K562 (cell line): ENCODE results near the gene ATAD2B. TPM values are rescaled to one million over a fixed set of nuclear protein-coding genes. Genes with fewer than 3 reads are reported as not detected.

Source experiments
- C11orf30 ChIP-seq: fragments of 450-650 bp; IDR thresholded peaks from 2 replicates; pipeline ENCODE4 v1.6.1; 2016; ENCODE audit warnings: low read depth, mild to moderate bottlenecking
- CEBPG ChIP-seq, 3 experiments: fragments of 200-800 bp in 1 of 3; sonication (Bioruptor generic) in 1 of 3; sonication (generic) in 1 of 3; formaldehyde crosslinking in 1 of 3; IDR thresholded peaks in 2 of 3; conservative IDR thresholded peaks in 1 of 3; 2 replicates each; pipeline versions ENCODE4 v1.6.1 to v1.8.0; 2016 to 2022; ENCODE audit warnings: missing compliant biosample characterization in 2 of 3, missing genetic modification characterization in 2 of 3, mild to moderate bottlenecking in 1 of 3, missing genetic modification reagents in 1 of 3
- CREB3L1 ChIP-seq: fragments of 450-650 bp; IDR thresholded peaks from 2 replicates; pipeline ENCODE4 v1.6.1; 2014; ENCODE audit warnings: low read depth, mild to moderate bottlenecking, moderate library complexity, borderline replicate concordance
- DDX20 ChIP-seq: fragments of 450-650 bp; IDR thresholded peaks from 2 replicates; pipeline ENCODE4 v1.6.1; 2016; ENCODE audit warnings: missing genetic modification characterization, low read depth, mild to moderate bottlenecking, missing compliant biosample characterization, moderate library complexity
- DPF2 ChIP-seq: fragments of 450-650 bp; IDR thresholded peaks from 2 replicates; pipeline ENCODE4 v1.6.1; 2016
- EZH2 ChIP-seq: IDR thresholded peaks from 2 replicates; pipeline ENCODE4 v1.6.1; 2012; ENCODE audit warnings: low read depth, mild to moderate bottlenecking, inconsistent platforms, low read length, borderline replicate concordance
- LEF1 ChIP-seq: fragments of 450-650 bp; IDR thresholded peaks from 2 replicates; pipeline ENCODE4 v1.6.1; 2016; ENCODE audit warnings: mild to moderate bottlenecking
- MCM7 ChIP-seq, 2 experiments: fragments of 450-650 bp; IDR thresholded peaks; 2 replicates each; pipeline ENCODE4 v1.6.1; 2016 to 2018
- MYBL2 ChIP-seq, 2 experiments: fragments of 450-650 bp in 1 of 2; sonication (generic) in 1 of 2; formaldehyde crosslinking in 1 of 2; IDR thresholded peaks; 2 replicates each; pipeline versions ENCODE4 v1.6.1 to v1.8.1; 2017 to 2022; ENCODE audit warnings: borderline replicate concordance in 1 of 2, inconsistent platforms in 1 of 2, low read depth in 1 of 2, mild to moderate bottlenecking in 1 of 2, missing genetic modification reagents in 1 of 2, moderate library complexity in 1 of 2
- NR3C1 ChIP-seq: sonication (generic); formaldehyde crosslinking; IDR thresholded peaks from 2 replicates; pipeline ENCODE4 v1.8.1; 2022; ENCODE audit warnings: missing genetic modification reagents
- PHB ChIP-seq: fragments of 250-450 bp; sonication (Bioruptor Pico); IDR thresholded peaks from 2 replicates; pipeline ENCODE4 v1.5.0; 2021
- POLR2A ChIP-seq: fragments of 450-650 bp; conservative IDR thresholded peaks from 2 replicates; pipeline ENCODE4 v1.6.1; 2016
- PTRF ChIP-seq: fragments of 450-650 bp; IDR thresholded peaks from 2 replicates; pipeline ENCODE4 v1.6.1; 2016; ENCODE audit warnings: mild to moderate bottlenecking, missing genetic modification characterization, missing compliant biosample characterization
- RAD21 ChIP-seq, 2 experiments: fragments of 250-450 bp in 1 of 2; fragments of 450-650 bp in 1 of 2; sonication (Bioruptor Pico) in 1 of 2; formaldehyde crosslinking in 1 of 2; IDR thresholded peaks in 1 of 2; conservative IDR thresholded peaks in 1 of 2; 2 replicates each; pipeline versions ENCODE4 v1.4.0 to v1.8.0; 2020 to 2022; ENCODE audit warnings: mild to moderate bottlenecking in 2 of 2, moderate library complexity in 1 of 2
- RBBP5 ChIP-seq: fragments of 200-600 bp; sonication (generic); IDR thresholded peaks from 2 replicates; pipeline ENCODE4 v1.6.1; 2012; ENCODE audit warnings: borderline replicate concordance, mild to moderate bottlenecking, low read length, control low read depth, inconsistent platforms; ENCODE audit not compliant: insufficient read depth, poor library complexity, severe bottlenecking
- SMAD3 ChIP-seq: fragments of 450-650 bp; formaldehyde crosslinking; conservative IDR thresholded peaks from 2 replicates; pipeline ENCODE4 v1.4.0; 2020; ENCODE audit warnings: mild to moderate bottlenecking
- SMARCE1 ChIP-seq: fragments of 450-650 bp; IDR thresholded peaks from 2 replicates; pipeline ENCODE4 v1.7.1; 2016; ENCODE audit warnings: mild to moderate bottlenecking
- TAF15 ChIP-seq: fragments of 200-400 bp; formaldehyde crosslinking; IDR thresholded peaks from 2 replicates; pipeline ENCODE4 v1.6.1; 2017; ENCODE audit warnings: mild to moderate bottlenecking, low read depth, low read length, moderate library complexity
- TAF9B ChIP-seq: fragments of 450-650 bp; IDR thresholded peaks from 2 replicates; pipeline ENCODE4 v1.6.1; 2018; ENCODE audit warnings: mild to moderate bottlenecking; ENCODE audit not compliant: partially characterized antibody
- TAL1 ChIP-seq: fragments of 450-650 bp; IDR thresholded peaks from 2 replicates; pipeline ENCODE4 v1.6.1; 2016; ENCODE audit warnings: mild to moderate bottlenecking
- U2AF1 ChIP-seq: fragments of 200-400 bp; formaldehyde crosslinking; optimal IDR thresholded peaks from 2 replicates; pipeline ENCODE3; 2017; ENCODE audit warnings: mild to moderate bottlenecking, low read depth, low read length, moderate library complexity
- ZFPM2 ChIP-seq: fragments of 250-450 bp; sonication (Bioruptor Pico); IDR thresholded peaks from 2 replicates; pipeline ENCODE4 v1.5.1; 2022; ENCODE audit warnings: mild to moderate bottlenecking
- ZNF398 ChIP-seq: fragments of 250-450 bp; sonication (Bioruptor Pico); IDR thresholded peaks from 2 replicates; pipeline ENCODE4 v1.8.0; 2021; ENCODE audit warnings: moderate library complexity, mild to moderate bottlenecking, inconsistent platforms
- ZNF444 ChIP-seq: fragments of 250-450 bp; sonication (Bioruptor Pico); IDR thresholded peaks from 2 replicates; pipeline ENCODE4 v1.4.0; 2020; ENCODE audit warnings: mild to moderate bottlenecking, moderate library complexity
- ZNF644 ChIP-seq: fragments of 200-800 bp; sonication (Bioruptor generic); IDR thresholded peaks from 2 replicates; pipeline ENCODE4 v1.6.1; 2016; ENCODE audit warnings: low read depth, missing genetic modification characterization, missing compliant biosample characterization
- ZNF695 ChIP-seq: fragments of 450-650 bp; formaldehyde crosslinking; IDR thresholded peaks from 2 replicates; pipeline ENCODE4 v1.4.0; 2020; ENCODE audit warnings: mild to moderate bottlenecking, moderate library complexity
- polyA plus RNA-seq, 8 experiments: library from polyadenylated mRNA; depleted of rRNA in 4 of 8; stranded (reverse) in 5 of 8; unstranded in 3 of 8; fragments of >200 nt; fragmentation: Nextera tagmentation in 2 of 8; fragmentation: Illumina TruSeq in 1 of 8; extraction: Ambion mirVana in 2 of 8; extraction: Trizol in 1 of 8; gene quantifications; 2 replicates each; pipeline versions ENCODE4 v1.2.1 to v1.2.3, GENCODE V29; 2011 to 2014; ENCODE audit warnings: inconsistent platforms in 1 of 8, missing spikeins in 1 of 8
- total RNA-seq, 7 experiments: library from RNA; depleted of rRNA in 6 of 7; stranded (reverse); fragments of >200 nt in 6 of 7; fragmentation: Illumina TruSeq in 2 of 7; extraction: Trizol in 2 of 7; gene quantifications; 2 replicates each; pipeline versions ENCODE4 v1.2.1 to v1.2.3, GENCODE V29; 2011 to 2021; ENCODE audit warnings: low replicate concordance in 1 of 7
- TF ChIP-seq, protein P1 (sequence below): fragments of 450-650 bp; IDR thresholded peaks from one replicate; pipeline ENCODE4 v1.6.1; 2018; ENCODE audit warnings: mild to moderate bottlenecking, moderate library complexity; ENCODE audit not compliant: partially characterized antibody

The ATAD2B gene
- total and polyA plus RNA-seq, 9 of the 15 experiments (the other 6 are each of a cell fraction or from before 2014, with no cell fraction given) = 3.2 to 21.6 (median 11.4) TPM

GRCh38 chr2:23791030-23791429 lies 135.9 kb downstream of the ATAD2B start (continued):
- TF ChIP-seq TAF9B (peak; percentile 27), EZH2 (no peak), ZNF444 (no peak), U2AF1 (no peak), ZNF695 (CRISPR knock-in tag) (no peak), ZFPM2 (CRISPR knock-in tag) (no peak), SMARCE1 (peak; percentile 74), C11orf30 (peak; percentile 96), DDX20 (tag) (no peak), LEF1 (peak; percentile 44; the same call in 1 of the 2 replicates), ZNF398 (CRISPR knock-in tag) (no peak), PHB (CRISPR knock-in tag) (no peak), RBBP5 (peak; percentile 45), MCM7 (IDR thresholded peaks at IDR 0.05) (no peak), NR3C1 (CRISPR knock-in tag) (no peak), MYBL2 (IDR thresholded peaks at IDR 0.05; ENCODE audit: low read depth) (no peak), MYBL2 (CRISPR knock-in tag; IDR thresholded peaks at IDR 0.05; ENCODE audit: borderline replicate concordance) (no peak), DPF2 (peak; percentile 84), ZNF644 (tag) (no peak), POLR2A (no peak), CREB3L1 (no peak), RAD21 (CRISPR knock-in tag; conservative IDR thresholded peaks at IDR 0.05 in 1 of 2, IDR thresholded peaks at IDR 0.05 in 1 of 2) (no peak), SMAD3 (CRISPR knock-in tag) (no peak), TAL1 (peak; percentile 17; the same call in 1 of the 2 replicates), PTRF (tag) (no peak), TAF15 (no peak), CEBPG (CRISPR knock-in tag; IDR thresholded peaks at IDR 0.05) (no peak), CEBPG (tag; conservative IDR thresholded peaks at IDR 0.05 in 1 of 2, IDR thresholded peaks at IDR 0.05 in 1 of 2) (peak in 1 of 2 experiments; percentile 77; a peak in 2 of 4 replicates)
- TF ChIP-seq, protein P1, sequence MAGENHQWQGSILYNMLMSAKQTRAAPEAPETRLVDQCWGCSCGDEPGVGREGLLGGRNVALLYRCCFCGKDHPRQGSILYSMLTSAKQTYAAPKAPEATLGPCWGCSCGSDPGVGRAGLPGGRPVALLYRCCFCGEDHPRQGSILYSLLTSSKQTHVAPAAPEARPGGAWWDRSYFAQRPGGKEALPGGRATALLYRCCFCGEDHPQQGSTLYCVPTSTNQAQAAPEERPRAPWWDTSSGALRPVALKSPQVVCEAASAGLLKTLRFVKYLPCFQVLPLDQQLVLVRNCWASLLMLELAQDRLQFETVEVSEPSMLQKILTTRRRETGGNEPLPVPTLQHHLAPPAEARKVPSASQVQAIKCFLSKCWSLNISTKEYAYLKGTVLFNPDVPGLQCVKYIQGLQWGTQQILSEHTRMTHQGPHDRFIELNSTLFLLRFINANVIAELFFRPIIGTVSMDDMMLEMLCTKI = no peak
